ELR (cell line): ENCODE data around the gene CLTCL1.

Experiments used
- DNase-seq: peaks from one replicate; pipeline ENCODE4 v3.0.0-alpha.2; 2015; ENCODE audit warnings: low read depth

CLTCL1 gene

DNA sequence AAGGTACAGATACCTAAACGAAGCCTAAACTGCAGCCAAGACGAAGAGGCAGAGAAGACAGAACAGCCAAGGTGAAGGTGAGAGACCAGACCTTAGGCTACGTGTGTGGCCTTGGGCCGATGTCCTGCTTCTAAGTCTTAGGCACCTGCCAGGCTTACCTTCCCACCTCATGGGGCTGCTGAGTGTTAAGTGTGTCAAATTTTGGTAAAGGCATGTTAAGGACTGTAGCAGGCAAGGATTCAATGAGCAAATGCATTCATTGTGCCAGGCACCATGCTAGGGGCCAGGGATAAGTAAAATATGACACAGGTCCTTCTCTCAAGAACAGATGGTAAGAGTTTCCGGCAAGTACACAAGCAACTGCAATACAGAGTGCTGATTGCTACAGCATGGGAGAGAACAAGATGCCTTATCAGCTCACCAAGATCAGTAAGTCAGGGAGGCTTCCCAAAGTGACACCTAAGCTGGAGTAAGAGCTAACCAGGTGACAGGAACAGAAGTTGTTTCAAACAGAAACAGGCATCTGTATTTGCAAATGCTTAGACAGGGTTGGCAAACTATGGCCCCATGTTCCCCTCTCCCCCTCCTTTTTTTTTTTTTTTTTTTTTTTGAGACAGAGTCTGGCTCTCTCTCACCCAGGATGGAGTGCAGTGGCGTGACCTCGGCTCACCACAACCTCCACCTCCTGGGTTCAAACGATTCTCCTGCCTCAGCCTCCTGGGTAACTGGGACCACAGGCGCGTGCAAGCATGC is 46.7 kb downstream of the CLTCL1 start:
- DNase-seq, result no peak

GRCh38 chr22:19242699-19243098 is 48.8 kb downstream of the CLTCL1 start:
- no peak for DNase-seq

GRCh38 chr22:19241593-19241906 is 50.0 kb downstream of the CLTCL1 start:
- no peak for DNase-seq

DNA sequence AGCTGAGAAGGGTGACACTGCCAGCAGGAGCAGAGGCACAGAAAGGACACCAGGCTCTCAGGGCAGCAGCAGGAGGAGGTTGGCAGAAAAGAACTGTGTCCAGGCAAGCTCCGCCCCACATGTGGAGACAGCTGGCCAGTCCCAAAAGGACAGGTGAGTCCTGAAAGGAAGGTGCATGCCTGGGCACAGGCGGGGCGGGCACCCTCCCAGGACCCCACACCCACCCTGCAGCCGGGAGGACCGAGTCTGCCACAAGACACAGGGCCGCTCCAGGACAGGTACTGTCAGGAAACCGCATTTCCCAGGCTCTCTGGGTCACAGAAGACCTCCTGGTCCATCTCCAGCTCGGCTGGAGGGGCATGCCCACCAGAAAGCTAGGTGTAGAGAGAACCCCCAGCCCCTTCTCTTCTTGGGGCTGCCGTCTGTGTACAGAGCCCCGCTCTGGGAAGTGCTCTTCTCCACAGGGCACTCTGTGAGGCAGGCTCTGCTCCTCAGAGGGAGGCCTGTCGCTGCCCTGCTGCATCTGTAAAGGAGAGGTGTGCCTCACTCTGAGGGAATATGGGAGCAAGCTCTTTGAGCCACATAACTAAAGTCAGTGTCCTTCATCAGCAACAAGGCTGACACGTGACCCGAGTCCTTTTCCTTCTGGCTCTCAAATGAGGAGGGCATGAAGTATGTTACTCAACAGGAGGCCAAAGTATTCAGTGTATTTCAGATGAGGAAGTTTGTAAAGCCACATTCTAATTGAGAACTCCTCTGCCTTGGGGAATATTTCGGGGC is 50.5 kb downstream of the CLTCL1 start:
- no peak for DNase-seq

- no peak for DNase-seq
These were observed 52.1 kb downstream of the CLTCL1 start for GRCh38 chr22:19239464-19239863.

GRCh38 chr22:19238900-19239299 is 52.6 kb downstream of the CLTCL1 start:
- DNase-seq, result no peak

DNA sequence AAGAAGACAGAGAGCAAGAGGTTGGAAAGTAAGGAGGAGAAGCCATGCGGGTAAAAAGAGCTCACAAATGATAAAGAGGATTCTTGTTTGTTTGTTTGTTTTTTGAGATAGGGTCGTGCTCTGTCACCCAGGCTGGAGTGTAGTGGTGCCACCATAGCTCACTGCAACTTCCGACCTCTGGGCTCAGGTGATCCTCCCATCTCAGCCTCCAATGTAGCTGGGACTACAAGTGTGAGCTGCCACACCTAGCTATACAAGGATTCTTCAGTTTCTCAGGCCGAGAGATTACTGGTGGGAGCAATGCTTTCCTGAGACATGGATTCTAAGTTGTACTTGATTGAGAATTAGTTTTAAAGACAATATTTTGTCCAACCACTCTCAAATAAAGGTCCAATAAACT is 55.6 kb downstream of the CLTCL1 start:
- no peak for DNase-seq

DNA sequence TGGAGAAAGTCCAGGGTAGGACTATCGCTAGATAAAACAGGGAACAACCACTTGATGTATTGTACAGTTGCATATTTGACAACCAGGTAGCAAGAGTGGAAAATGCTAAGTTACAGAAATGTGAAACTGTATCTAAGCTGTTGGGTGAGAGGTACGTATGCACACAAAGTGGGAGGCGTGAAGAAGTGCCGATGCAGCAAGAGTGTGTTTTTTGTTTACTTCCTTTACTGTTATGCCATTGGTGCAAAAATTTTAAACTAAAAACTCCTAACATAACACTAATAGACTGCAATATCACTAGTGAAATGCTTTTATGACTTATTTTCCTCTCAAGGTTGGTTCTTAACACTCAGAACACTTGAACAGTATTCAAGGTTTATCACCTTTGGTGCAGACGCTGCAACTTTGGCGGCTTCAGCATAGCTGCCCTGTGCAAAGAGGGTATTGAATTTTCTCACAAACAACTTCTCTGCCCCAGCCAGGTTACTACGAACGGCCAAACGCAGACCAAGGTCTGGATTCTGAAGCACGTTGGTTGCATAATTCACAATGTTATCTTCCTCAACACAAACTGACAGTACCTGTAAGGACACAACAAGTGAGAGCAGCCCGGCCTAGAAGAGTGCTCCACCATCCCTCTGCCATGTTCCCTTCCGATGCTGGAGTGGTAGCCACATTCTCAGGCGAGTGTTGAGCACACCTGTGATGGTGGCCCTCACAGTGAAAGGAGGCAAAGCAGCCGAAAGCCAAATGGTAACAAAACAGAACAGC is 57.2 kb downstream of the CLTCL1 start:
- DNase-seq, result no peak

DNA sequence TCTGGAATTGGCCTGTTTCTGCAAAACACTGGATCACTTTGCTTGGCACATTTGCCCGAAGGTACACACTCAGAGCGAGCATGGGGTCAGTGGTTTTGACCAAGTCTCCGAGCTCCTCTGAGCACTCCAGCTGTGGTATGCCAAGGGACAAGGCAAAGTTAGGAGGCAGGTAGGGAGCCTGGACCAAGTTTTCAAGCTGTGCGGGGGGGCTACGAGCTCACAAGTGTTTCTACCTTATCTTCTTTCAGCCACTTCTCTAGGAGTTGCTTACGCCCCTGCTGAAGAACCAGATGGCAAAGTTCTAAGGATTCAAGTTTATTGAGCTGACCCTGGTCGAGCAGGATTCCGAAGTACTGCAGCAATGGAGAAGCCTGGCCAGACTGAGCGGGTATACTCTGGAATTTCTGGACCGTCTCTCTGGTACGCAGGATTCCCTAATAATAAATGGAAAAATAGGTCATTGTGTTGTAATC is 58.3 kb downstream of the CLTCL1 start:
- DNase-seq, result no peak

DNA sequence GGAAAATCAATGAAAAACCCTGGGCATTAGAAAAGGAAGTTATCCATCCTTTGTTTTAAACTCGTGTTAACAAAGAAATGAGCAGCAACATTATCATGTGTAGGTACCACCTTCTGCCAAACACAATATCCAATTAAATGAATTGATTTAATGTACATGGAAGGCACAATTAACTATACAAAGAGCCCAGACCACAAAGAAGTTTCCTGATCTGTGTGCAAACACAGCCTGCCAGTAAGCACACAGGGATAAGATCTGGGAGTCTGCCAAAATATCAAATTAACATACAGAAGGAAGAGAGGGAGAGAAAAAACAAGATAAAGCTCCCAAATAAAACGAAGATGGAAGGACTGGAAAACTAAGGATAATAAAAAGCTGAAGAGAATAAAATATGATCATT is 58.9 kb downstream of the CLTCL1 start:
- no peak for DNase-seq

DNA sequence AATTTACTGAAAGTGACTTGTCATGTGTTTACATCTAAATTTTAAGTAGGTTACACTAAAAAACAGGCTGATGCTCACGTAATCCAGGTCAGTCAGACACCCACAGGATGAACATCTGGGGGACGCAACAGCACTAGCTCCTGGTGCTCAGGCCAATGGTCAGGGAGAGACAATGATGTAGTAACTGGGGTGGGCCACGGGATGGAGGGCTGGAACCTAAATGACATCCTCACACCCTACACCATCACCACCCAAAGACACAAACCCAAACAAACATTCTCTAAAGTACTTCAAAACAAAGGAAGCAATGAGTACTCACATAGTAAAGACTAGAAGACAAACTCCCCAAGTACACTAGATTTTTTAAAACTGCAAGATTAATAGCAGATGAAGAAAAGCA is 59.5 kb downstream of the CLTCL1 start:
- DNase-seq, result no peak

DNA sequence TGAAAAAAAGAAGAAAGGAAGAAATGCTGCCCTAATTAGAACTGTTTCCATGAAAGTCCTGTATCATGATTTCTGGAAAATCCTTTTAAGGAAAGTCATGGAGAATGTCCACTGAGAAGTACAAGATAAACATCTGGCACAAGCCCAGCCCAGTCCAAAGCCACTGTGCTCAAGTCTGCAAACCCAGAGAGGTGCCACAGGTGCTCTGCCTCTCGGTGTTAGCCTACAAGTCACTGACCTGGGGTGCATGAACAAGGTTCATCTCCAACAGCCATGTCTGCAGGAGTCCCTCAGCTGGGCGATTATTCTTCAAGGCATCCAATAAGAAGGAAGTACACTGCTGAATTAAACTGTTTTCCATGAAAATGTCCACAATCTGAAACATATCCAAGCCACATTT is 61.9 kb downstream of the CLTCL1 start:
- DNase-seq, result no peak

- DNase-seq, result no peak
These were observed 63.3 kb downstream of the CLTCL1 start for GRCh38 chr22:19228179-19228578.

GRCh38 chr22:19226428-19226827 is 65.1 kb downstream of the CLTCL1 start:
- no peak for DNase-seq

GRCh38 chr22:19225560-19225959 is 66.0 kb downstream of the CLTCL1 start:
- DNase-seq, result no peak

GRCh38 chr22:19224985-19225384 is 66.5 kb downstream of the CLTCL1 start:
- DNase-seq, result no peak

DNA sequence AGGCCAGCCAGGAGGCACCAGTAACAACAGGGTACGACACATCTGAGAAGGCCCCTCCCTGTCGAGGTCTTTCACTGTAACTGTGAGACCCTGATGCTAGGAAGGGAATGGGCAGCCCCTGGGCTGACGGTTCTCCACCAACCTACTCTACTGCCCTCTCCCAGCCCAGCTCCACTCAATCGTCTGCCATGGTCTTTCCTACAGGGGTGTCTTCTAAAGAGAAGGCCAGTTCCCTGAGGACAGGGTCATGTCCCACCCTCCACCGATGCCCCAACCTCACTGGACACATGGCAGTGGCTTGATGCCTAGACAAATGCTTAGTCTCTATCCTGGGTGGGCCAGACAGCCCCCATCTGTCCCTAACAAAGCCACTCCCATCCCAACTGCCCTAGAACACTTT is 67.0 kb downstream of the CLTCL1 start:
- no peak for DNase-seq

DNA sequence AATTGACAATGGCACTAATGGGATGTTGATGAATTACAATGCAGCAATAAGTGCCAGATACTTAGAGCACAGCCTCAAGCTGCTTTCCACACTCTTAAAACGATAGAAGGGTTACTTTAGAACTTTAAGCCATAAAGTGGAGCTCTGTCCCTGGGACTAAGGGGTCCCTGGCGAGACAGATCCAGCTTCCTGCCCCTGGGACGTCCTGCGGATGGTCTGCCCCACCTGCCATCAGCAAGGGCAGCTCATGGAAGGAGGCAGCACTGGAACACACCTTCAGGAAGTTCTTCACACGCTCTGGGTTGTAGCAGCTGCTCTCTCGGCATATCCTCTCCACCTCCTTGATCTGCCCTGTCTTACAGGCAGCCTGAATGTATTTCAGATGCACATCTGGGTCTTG is 67.9 kb downstream of the CLTCL1 start:
- no peak for DNase-seq

GRCh38 chr22:19223110-19223509 is 68.4 kb downstream of the CLTCL1 start:
- DNase-seq, result no peak

GRCh38 chr22:19222242-19223005 is 69.1 kb downstream of the CLTCL1 start:
- DNase-seq, result no peak

DNA sequence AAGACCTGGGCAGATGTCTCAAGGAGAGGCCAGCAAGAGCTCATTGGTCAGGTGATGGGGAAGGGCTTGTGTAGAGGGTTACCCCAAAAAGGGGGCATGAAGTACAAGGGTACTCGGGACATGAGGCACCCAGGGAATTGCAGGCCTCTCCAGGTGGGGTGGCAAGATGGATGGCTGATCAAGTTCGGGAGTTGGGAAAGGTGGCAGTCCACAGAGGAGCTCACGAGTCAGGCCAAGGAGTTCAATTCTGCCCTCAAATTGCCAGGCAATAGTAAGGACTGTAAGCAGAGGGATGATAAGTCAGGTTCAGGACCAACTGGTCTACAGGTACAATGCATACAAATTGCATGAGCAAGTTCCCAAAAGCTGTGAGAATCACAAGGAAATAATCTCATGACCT is 70.7 kb downstream of the CLTCL1 start:
- DNase-seq, result no peak

- no peak for DNase-seq
These were observed 72.8 kb downstream of the CLTCL1 start for GRCh38 chr22:19218541-19219233.
